Measurements from ENCODE around the gene SH3RF3. TPM values are rescaled to one million over a fixed set of nuclear protein-coding genes. Genes with fewer than 3 reads are reported as not detected.

The SH3RF3 gene
- total RNA-seq, 1 donor from 2014 or later = 1.7 TPM

DNA sequence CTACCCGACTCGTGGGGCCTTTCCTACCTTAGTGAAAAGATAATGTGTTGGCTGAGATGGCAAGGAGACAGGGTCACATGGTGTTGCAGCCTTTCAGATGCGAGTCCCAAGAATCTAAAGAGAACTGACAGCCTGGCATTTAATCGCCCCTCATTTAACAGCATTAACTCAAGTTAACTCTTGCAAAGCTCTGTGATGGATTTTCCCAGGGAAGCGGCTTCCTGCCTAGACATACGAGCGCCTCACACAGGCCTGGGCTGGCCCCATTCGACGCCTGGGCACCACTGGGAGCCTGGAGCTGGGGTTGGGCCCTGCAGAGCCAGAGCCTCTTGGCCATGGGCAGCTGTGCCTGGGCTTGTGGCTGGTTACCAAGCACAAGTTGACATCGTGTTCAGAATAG, 344.0 kb downstream of the SH3RF3 start:
- peaks cover 3% of the 10 kb centered on the region for H3K27me3 Mint-ChIP-seq (ENCODE audit: unreplicated experiment)
- no peak overlapping the region for H3K27ac Mint-ChIP-seq (ENCODE audit: unreplicated experiment)
- H3K36me3 Mint-ChIP-seq (ENCODE audit: unreplicated experiment) = no peaks in the 10 kb centered on the region
- H3K4me1 Mint-ChIP-seq (ENCODE audit: low read depth, unreplicated experiment) = peaks cover 9% of the 10 kb centered on the region
- no peak overlapping the region for H3K4me3 Mint-ChIP-seq (ENCODE audit: unreplicated experiment)
- TF ChIP-seq, protein P1, sequence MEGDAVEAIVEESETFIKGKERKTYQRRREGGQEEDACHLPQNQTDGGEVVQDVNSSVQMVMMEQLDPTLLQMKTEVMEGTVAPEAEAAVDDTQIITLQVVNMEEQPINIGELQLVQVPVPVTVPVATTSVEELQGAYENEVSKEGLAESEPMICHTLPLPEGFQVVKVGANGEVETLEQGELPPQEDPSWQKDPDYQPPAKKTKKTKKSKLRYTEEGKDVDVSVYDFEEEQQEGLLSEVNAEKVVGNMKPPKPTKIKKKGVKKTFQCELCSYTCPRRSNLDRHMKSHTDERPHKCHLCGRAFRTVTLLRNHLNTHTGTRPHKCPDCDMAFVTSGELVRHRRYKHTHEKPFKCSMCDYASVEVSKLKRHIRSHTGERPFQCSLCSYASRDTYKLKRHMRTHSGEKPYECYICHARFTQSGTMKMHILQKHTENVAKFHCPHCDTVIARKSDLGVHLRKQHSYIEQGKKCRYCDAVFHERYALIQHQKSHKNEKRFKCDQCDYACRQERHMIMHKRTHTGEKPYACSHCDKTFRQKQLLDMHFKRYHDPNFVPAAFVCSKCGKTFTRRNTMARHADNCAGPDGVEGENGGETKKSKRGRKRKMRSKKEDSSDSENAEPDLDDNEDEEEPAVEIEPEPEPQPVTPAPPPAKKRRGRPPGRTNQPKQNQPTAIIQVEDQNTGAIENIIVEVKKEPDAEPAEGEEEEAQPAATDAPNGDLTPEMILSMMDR (IDR thresholded peaks at IDR 0.05; ENCODE audit: partially characterized antibody, unreplicated experiment) = no peak
- no peak for DNase-seq
- H3K9me3 Mint-ChIP-seq (ENCODE audit: unreplicated experiment) = peaks cover 2% of the 10 kb centered on the region

DNA sequence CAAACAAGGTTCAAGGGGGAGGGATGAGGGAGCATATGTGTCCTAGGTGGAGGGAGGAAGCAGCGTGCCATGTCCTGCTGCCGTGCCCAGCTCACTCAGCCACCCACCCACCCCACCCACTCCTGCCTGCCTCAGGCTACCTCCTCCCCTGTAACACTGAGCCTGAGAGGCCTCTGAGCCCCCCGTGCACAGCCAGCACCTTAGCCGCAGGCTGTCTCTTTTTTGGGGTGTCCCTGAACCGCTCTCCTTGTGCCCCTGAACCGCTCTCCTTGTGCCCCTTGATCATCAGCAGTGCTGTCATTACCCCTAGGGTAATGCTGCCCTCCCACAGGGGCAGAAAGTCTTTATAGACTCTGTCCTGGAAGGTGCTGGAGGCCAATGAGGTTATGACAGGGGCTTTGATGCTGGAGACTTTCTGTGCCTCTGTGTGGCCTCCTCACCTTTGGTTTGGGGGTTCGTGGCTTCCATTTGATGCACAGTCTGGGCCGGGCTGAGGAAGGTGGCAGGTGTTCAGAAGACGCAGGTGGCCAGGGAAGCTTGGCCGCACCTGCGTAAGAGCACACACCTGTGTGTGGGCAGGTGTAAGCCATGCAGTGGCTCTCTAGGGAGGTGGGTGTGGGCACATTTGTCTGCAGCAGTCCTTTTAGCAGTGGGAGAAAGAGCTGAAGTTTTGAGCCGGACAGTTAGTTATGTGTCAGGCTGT, 344.8 kb downstream of the SH3RF3 start:
- H3K27me3 Mint-ChIP-seq (ENCODE audit: unreplicated experiment) = peaks cover 3% of the 10 kb centered on the region
- peaks cover 5% of the 10 kb centered on the region for H3K4me1 Mint-ChIP-seq (ENCODE audit: low read depth, unreplicated experiment)
- no peaks in the 10 kb centered on the region for H3K36me3 Mint-ChIP-seq (ENCODE audit: unreplicated experiment)
- peaks cover 5% of the 10 kb centered on the region for H3K9me3 Mint-ChIP-seq (ENCODE audit: unreplicated experiment)
- no peak overlapping the region for H3K27ac Mint-ChIP-seq (ENCODE audit: unreplicated experiment)
- DNase-seq = no peak
- TF ChIP-seq, protein P1 (IDR thresholded peaks at IDR 0.05; ENCODE audit: partially characterized antibody, unreplicated experiment) = no peak
- H3K4me3 Mint-ChIP-seq (ENCODE audit: unreplicated experiment) = no peak overlapping the region

DNA sequence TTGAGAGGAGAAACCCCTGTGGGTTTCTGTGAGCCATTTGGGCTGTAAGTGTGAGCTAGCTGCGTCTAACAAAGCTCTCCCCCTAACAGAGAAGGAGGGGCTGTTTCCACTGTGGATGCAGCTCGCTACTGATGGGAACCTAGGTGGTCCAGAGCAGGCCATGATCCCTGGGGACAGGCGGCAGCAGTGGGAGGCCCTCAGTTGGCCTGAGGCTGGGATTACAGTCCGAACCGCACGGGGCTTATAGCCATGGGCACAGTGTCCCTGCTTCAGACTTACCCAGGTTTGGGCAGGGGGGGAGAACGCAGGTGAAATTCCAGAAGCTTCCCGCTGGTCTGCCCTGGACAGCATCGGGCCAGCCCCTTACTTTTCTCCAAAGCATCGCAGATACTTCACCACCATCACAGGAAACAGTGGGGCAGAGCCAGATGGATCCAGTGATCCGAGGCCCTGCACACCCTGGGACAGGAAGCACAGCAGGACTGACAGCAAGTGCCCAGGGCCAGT, 345.4 kb downstream of the SH3RF3 start:
- peaks cover 3% of the 10 kb centered on the region for H3K27me3 Mint-ChIP-seq (ENCODE audit: unreplicated experiment)
- H3K9me3 Mint-ChIP-seq (ENCODE audit: unreplicated experiment) = peaks cover 5% of the 10 kb centered on the region
- H3K4me3 Mint-ChIP-seq (ENCODE audit: unreplicated experiment) = no peak overlapping the region
- no peak overlapping the region for H3K27ac Mint-ChIP-seq (ENCODE audit: unreplicated experiment)
- peaks cover 5% of the 10 kb centered on the region for H3K4me1 Mint-ChIP-seq (ENCODE audit: low read depth, unreplicated experiment)
- TF ChIP-seq, protein P1 (IDR thresholded peaks at IDR 0.05; ENCODE audit: partially characterized antibody, unreplicated experiment) = no peak
- no peaks in the 10 kb centered on the region for H3K36me3 Mint-ChIP-seq (ENCODE audit: unreplicated experiment)
- DNase-seq = no peak

DNA sequence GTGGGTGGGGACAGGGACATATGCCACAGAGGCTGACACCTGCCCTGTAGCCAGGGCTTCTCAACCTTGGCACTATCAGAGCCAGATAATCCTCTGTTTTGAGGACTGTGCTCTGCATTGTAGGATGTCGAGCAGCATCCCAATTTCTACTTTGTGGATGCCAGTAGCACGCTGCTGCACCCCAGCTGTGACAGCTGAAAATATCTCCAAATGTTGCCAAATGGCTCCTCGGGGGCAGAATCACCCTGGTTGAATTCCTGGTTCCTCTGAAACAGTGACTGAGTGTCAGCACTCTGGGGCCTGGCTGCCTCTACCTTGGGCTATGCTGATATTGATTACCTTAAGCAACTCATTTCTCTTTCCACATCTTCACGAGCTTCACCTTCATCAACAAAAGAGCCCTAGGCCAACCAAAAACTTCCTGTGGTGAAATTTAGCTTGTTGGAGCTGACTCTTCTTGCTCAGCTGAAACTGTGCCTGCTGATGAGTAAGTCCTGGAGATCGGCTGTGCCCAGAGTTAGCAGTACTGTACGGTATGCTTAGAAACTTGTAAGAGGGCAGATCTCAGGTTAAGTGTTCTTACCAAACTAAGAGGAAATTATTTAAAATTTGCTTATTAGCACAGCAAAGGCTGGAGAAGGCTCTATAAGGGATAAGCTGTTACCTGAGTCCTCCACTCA, 346.7 kb downstream of the SH3RF3 start:
- DNase-seq = no peak
- peaks cover 8% of the 10 kb centered on the region for H3K9me3 Mint-ChIP-seq (ENCODE audit: unreplicated experiment)

More for the DNA sequence above, 346.7 kb downstream of the SH3RF3 start:
- Mint-ChIP-seq H3K36me3 (ENCODE audit: unreplicated experiment) (no peaks in the 10 kb centered on the region), H3K4me1 (ENCODE audit: low read depth, unreplicated experiment) (peaks cover 8% of the 10 kb centered on the region), H3K27me3 (ENCODE audit: unreplicated experiment) (peaks cover 6% of the 10 kb centered on the region), H3K27ac (ENCODE audit: unreplicated experiment) (no peak overlapping the region), H3K4me3 (ENCODE audit: unreplicated experiment) (no peak overlapping the region)
- TF ChIP-seq, protein P1 (IDR thresholded peaks at IDR 0.05; ENCODE audit: partially characterized antibody, unreplicated experiment) = no peak

Data from glutamatergic neuron (in vitro differentiated cells).